HEK293 (cell line): ENCODE data around the gene BET1L.
"Not testable (repeated sequence)": the region's sequence is repeated elsewhere in the genome, so short reads cannot be mapped to it uniquely, and the experiment has no call there.

Source experiments
- CTCF ChIP-seq: fragments of 450-650 bp; formaldehyde crosslinking; IDR thresholded peaks from 2 replicates; pipeline ENCODE4 v1.5.1; 2016; ENCODE audit warnings: missing biosample characterization, missing genetic modification characterization
- KLF17 ChIP-seq: fragments of 450-650 bp; formaldehyde crosslinking; IDR thresholded peaks from 2 replicates; pipeline ENCODE4 v1.5.1; 2016; ENCODE audit warnings: missing biosample characterization, missing genetic modification characterization
- MZF1 ChIP-seq: fragments of 450-650 bp; formaldehyde crosslinking; IDR thresholded peaks from 2 replicates; pipeline ENCODE4 v1.5.1; 2017; ENCODE audit warnings: missing biosample characterization, missing genetic modification characterization, borderline replicate concordance
- YY1 ChIP-seq: fragments of 450-650 bp; formaldehyde crosslinking; IDR thresholded peaks from 2 replicates; pipeline ENCODE4 v1.5.1; 2018; ENCODE audit warnings: missing biosample characterization, missing genetic modification characterization
- ZBTB6 ChIP-seq: fragments of 450-650 bp; formaldehyde crosslinking; IDR thresholded peaks from 2 replicates; pipeline ENCODE4 v1.5.1; 2017; ENCODE audit warnings: missing biosample characterization, missing genetic modification characterization
- ZFP3 ChIP-seq: fragments of 450-650 bp; formaldehyde crosslinking; IDR thresholded peaks from 2 replicates; pipeline ENCODE4 v1.5.1; 2016; ENCODE audit warnings: low read depth, missing biosample characterization, missing genetic modification characterization
- ZNF239 ChIP-seq: fragments of 450-650 bp; formaldehyde crosslinking; IDR thresholded peaks from 2 replicates; pipeline ENCODE4 v1.5.1; 2016; ENCODE audit warnings: missing biosample characterization, missing genetic modification characterization
- ZNF433 ChIP-seq: fragments of 450-650 bp; formaldehyde crosslinking; IDR thresholded peaks from 2 replicates; pipeline ENCODE4 v1.5.1; 2016; ENCODE audit warnings: missing biosample characterization, missing genetic modification characterization, low read depth
- ZNF645 ChIP-seq: fragments of 450-650 bp; formaldehyde crosslinking; IDR thresholded peaks from 2 replicates; pipeline ENCODE4; 2016; ENCODE audit warnings: missing biosample characterization, missing genetic modification characterization
- ZNF664 ChIP-seq: fragments of 450-650 bp; formaldehyde crosslinking; IDR thresholded peaks from 2 replicates; pipeline ENCODE4 v1.5.1; 2016; ENCODE audit warnings: missing biosample characterization, missing genetic modification characterization

- not testable (repeated sequence) for TF ChIP-seq CTCF (tag by site-specific recombination); ZNF239 (tag by site-specific recombination); MZF1 (tag by site-specific recombination); ZFP3 (tag by site-specific recombination); ZBTB6; KLF17 (tag by site-specific recombination); ZNF645 (tag by site-specific recombination); ZNF664 (tag by site-specific recombination); ZNF433 (tag by site-specific recombination); YY1 (tag by site-specific recombination)
Observed at GRCh38 chr11:189843-190311, 17.3 kb downstream of the BET1L start.
